OCI-LY3 (cell line): Measurements from ENCODE around the gene CCNE1.
A peak's percentile ranks its signal among the peaks of the same experiment; 100 is the strongest.

Experiments
- H2AFZ ChIP-seq: fragments of 200-600, 300-600 bp; shearing (Covaris generic); 2 replicates; pipeline ENCODE4 v1.6.0; 2014; ENCODE audit warnings: antibody characterized with exemption, low read depth, low read length
- H3K27ac ChIP-seq: fragments of 200-600, 300-600 bp; sonication (generic); 2 replicates; pipeline ENCODE4 v1.5.1; 2014; ENCODE audit warnings: mild to moderate bottlenecking, low read length, moderate library complexity, mixed read lengths
- H3K27me3 ChIP-seq: fragments of 200-600, 300-600 bp; sonication (generic); 2 replicates; pipeline ENCODE4 v1.6.1; 2014; ENCODE audit warnings: low read depth, low read length, mixed read lengths
- H3K36me3 ChIP-seq: fragments of 200-600, 300-600 bp; sonication (generic); replicated peaks from 2 replicates; pipeline ENCODE3; 2014; ENCODE audit warnings: low read depth, low read length, mixed read lengths
- H3K4me1 ChIP-seq: fragments of 300-600, 200-600 bp; sonication (generic); 2 replicates; pipeline ENCODE4 v1.6.1; 2014; ENCODE audit warnings: low read length, mixed read lengths
- H3K4me2 ChIP-seq: fragments of 200-600, 300-600 bp; sonication (generic); 2 replicates; pipeline ENCODE4 v1.6.1; 2014; ENCODE audit warnings: low read length, mixed read lengths
- H3K4me3 ChIP-seq: fragments of 300-600, 200-600 bp; sonication (generic); 2 replicates; pipeline ENCODE4 v1.5.1; 2014; ENCODE audit warnings: antibody characterized with exemption, mild to moderate bottlenecking, low read length, moderate library complexity
- H3K79me2 ChIP-seq: fragments of 300-600, 200-600 bp; shearing (Covaris generic); 2 replicates; pipeline ENCODE4 v1.6.1; 2014; ENCODE audit warnings: mild to moderate bottlenecking, low read length, mixed read lengths
- H3K9ac ChIP-seq: fragments of 300-600, 200-600 bp; shearing (Covaris generic); 2 replicates; pipeline ENCODE4 v1.6.0; 2014; ENCODE audit warnings: mild to moderate bottlenecking, low read length, moderate library complexity
- H3K9me3 ChIP-seq: fragments of 200-600, 300-600 bp; shearing (Covaris generic); 2 replicates; pipeline ENCODE4 v1.6.1; 2014; ENCODE audit warnings: low read length, mixed read lengths; ENCODE audit not compliant: insufficient read depth
- H4K20me1 ChIP-seq: fragments of 200-600, 300-600 bp; sonication (generic); 2 replicates; pipeline ENCODE4 v1.6.1; 2016; ENCODE audit warnings: low read length, mixed read lengths; ENCODE audit not compliant: insufficient read depth
- EZH2phosphoT487 ChIP-seq: fragments of 200-600 bp; shearing (Covaris generic); IDR thresholded peaks from 2 replicates; pipeline ENCODE4 v1.6.1; 2018; ENCODE audit warnings: antibody characterized with exemption, mixed run types, low read depth
- TF ChIP-seq, protein P1 (sequence below): fragments of 200-600, 300-600 bp; sonication (generic); IDR thresholded peaks from 2 replicates; pipeline ENCODE4 v1.5.1; 2014; ENCODE audit warnings: antibody characterized with exemption, low read length, low read depth

Gene CCNE1

DNA sequence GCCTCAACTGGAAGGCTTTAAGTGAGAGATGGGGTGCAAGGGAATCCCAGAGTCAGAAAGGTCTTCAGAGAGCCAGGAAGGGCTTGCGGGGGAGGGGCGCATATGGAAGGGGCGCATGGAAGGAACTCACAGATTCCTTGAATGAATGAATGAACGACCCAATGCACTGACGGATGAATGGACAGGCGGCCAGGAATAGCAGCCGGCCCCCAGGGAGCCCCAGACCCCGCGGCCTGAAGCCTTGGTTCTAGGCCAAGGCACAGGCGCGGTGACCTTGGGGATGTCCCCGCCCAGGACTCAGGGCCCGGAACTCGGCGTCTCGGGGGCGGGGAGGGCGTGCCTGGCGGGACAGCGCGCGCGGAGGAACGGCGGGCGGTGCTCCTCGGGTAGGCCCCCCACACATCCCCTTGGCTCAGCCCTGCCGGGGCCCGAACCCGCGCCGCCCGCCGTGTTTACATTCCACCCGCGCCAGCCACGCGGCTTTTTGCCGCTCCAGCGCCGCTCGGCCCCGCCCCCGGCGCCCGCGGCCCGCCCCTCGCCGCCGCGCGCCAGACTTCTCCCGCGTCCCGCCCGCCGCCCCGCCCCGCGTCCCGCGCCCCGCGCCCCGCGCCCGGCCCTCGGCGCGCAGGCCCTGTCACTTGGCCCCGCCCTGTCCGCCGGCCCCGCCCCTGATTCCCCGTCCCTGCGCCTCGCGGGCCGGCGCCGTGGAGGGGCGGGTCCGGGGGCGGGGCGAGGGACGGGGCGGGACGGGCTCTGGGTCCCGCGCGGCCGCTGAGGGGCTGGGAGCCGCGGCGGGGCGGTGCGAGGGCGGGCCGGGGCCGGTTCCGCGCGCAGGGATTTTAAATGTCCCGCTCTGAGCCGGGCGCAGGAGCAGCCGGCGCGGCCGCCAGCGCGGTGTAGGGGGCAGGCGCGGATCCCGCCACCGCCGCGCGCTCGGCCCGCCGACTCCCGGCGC lies at the start of gene CCNE1:
CCNE1 (plus strand) TSS at position 867 of the 955 bp plus-strand sequence. CDS start 565 bp downstream, outside the sequence.
- Histone ChIP-seq H2AFZ (peak within 1 kb of the TSS; percentile 77), H4K20me1 (no peaks in the 10 kb centered on the region), H3K4me2 (peak within 1 kb of the TSS; percentile 92), H3K9me3 (no peaks in the 10 kb centered on the region), H3K4me1 (peaks cover 14% of the 10 kb centered on the region), H3K36me3 (peaks cover 18% of the 10 kb centered on the region), H3K27ac (peak within 1 kb of the TSS; percentile 51), H3K79me2 (peaks cover 10% of the 10 kb centered on the region), H3K27me3 (no peaks in the 10 kb centered on the region), H3K4me3 (peak within 1 kb of the TSS; percentile 96), H3K9ac (peak within 1 kb of the TSS; percentile 91)
- TF ChIP-seq, protein P1, sequence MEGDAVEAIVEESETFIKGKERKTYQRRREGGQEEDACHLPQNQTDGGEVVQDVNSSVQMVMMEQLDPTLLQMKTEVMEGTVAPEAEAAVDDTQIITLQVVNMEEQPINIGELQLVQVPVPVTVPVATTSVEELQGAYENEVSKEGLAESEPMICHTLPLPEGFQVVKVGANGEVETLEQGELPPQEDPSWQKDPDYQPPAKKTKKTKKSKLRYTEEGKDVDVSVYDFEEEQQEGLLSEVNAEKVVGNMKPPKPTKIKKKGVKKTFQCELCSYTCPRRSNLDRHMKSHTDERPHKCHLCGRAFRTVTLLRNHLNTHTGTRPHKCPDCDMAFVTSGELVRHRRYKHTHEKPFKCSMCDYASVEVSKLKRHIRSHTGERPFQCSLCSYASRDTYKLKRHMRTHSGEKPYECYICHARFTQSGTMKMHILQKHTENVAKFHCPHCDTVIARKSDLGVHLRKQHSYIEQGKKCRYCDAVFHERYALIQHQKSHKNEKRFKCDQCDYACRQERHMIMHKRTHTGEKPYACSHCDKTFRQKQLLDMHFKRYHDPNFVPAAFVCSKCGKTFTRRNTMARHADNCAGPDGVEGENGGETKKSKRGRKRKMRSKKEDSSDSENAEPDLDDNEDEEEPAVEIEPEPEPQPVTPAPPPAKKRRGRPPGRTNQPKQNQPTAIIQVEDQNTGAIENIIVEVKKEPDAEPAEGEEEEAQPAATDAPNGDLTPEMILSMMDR = no peak
- no peak for TF ChIP-seq EZH2phosphoT487

DNA sequence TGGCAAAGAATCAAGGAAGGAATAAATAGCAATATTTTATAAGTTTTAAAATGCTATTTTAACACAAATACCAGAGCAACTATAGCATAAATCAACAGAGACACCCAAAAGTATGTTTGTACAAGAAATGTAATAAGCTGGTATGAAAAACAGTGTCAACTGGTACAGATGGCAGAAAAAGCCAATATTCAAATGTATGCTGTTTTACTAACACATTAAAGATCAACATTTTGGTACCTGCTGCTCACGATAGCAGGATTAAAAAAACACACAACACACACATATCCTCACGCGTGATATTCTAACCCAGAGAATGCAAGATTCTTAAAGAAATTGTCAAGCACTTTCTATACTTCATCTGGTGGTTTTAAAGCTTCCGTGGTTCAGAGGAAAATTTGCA lies 48.6 kb upstream of the CCNE1 start:
- Histone ChIP-seq H3K4me2 (no peak overlapping the region), H2AFZ (no peak overlapping the region), H3K36me3 (no peaks in the 10 kb centered on the region), H3K4me1 (peaks cover 7% of the 10 kb centered on the region; the same call in 1 of the 2 replicates), H3K27ac (no peak overlapping the region), H3K27me3 (peaks cover 41% of the 10 kb centered on the region), H3K4me3 (no peak overlapping the region), H3K9me3 (no peaks in the 10 kb centered on the region), H3K9ac (no peak overlapping the region), H4K20me1 (no peaks in the 10 kb centered on the region), H3K79me2 (no peaks in the 10 kb centered on the region)
- TF ChIP-seq EZH2phosphoT487 = no peak
- TF ChIP-seq, protein P1 = no peak

DNA sequence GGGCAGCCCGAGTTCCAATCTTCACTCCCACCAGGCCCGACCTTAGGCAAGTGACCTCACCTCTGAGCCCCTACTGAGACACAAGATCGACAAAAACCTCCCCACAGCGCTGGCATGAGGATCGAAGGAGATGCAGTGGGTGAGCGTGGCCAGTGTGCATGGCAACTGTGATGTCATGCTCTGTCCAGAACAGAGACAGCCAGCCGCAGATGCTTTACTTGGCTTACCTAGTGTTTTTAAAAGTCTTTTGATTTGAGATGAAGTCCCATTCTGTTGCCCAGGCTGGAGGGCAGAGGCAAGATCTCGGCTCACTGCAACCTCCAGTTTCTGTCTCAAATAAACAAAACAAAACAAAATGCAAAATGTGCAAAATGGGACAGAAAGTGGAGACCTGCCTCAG lies 47.4 kb upstream of the CCNE1 start:
- Histone ChIP-seq H4K20me1 (no peaks in the 10 kb centered on the region), H3K36me3 (no peaks in the 10 kb centered on the region), H3K9me3 (no peaks in the 10 kb centered on the region), H3K9ac (no peak overlapping the region), H3K4me3 (no peak overlapping the region), H3K27ac (no peak overlapping the region), H2AFZ (no peak overlapping the region), H3K79me2 (no peaks in the 10 kb centered on the region), H3K4me2 (no peak overlapping the region), H3K27me3 (peaks cover 41% of the 10 kb centered on the region), H3K4me1 (peaks cover 7% of the 10 kb centered on the region; the same call in 1 of the 2 replicates)
- no peak for TF ChIP-seq EZH2phosphoT487
- TF ChIP-seq, protein P1 = no peak

DNA sequence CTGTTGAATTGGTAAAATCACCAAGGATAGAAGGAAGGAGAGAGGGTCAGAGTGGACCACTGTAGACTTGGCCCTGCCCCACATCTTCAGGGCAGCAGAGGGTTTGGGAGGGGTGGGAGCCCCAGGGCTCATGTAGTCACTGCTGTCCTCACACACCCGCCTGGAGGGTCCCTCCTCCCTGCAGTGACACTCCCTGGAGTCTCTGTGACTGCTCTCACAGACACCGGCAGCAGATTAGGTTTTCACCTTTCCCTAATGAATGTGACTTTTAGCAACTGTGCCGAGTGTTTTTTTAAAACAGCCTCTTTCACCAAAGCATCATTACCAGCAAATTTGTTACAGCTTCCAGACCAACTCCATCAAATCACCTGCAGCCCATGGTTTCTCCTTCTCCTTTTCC lies 45.7 kb upstream of the CCNE1 start:
- TF ChIP-seq, protein P1 = no peak
- TF ChIP-seq EZH2phosphoT487 = no peak
- Histone ChIP-seq H3K27ac (no peak overlapping the region), H3K4me1 (no peaks in the 10 kb centered on the region), H3K4me2 (no peak overlapping the region), H4K20me1 (no peaks in the 10 kb centered on the region), H3K9me3 (no peaks in the 10 kb centered on the region), H3K27me3 (peaks cover 37% of the 10 kb centered on the region), H3K9ac (no peak overlapping the region), H3K36me3 (no peaks in the 10 kb centered on the region), H3K79me2 (no peaks in the 10 kb centered on the region), H2AFZ (no peak overlapping the region), H3K4me3 (no peak overlapping the region)
